Measurements from ENCODE around the gene VASH2.

Gene VASH2

GRCh38 chr1:212966616-212967015 is 16.3 kb downstream of the VASH2 start:
- Histone ChIP-seq H3K27ac (ENCODE audit: low read depth, low read length) (no peak overlapping the region), H3K4me1 (ENCODE audit: control insufficient read depth in 5 of 5, insufficient read depth in 5 of 5, low read length in 5 of 5) (no peaks in the 10 kb centered on the region), H3K36me3 (ENCODE audit: control insufficient read depth in 5 of 5, insufficient read depth in 5 of 5, low read length in 5 of 5) (no peaks in the 10 kb centered on the region), H3K4me3 (ENCODE audit: low read depth in 1 of 5, low read length in 5 of 5) (no peak overlapping the region), H3K9me3 (ENCODE audit: control insufficient read depth in 5 of 5, low read length in 5 of 5) (no peaks in the 10 kb centered on the region), H3K9ac (ENCODE audit: low read length in 5 of 5) (no peak overlapping the region), H3K27me3 (ENCODE audit: control insufficient read depth in 5 of 5, insufficient read depth in 4 of 5, low read length in 5 of 5) (peaks cover 0 to 7% (median 3%) of the 10 kb centered on the region in 5 donors)

- Histone ChIP-seq H3K27ac (ENCODE audit: low read depth, low read length) (no peak overlapping the region), H3K36me3 (ENCODE audit: control insufficient read depth in 5 of 5, insufficient read depth in 5 of 5, low read length in 5 of 5) (no peaks in the 10 kb centered on the region), H3K9ac (ENCODE audit: low read length in 5 of 5) (no peak overlapping the region), H3K4me1 (ENCODE audit: control insufficient read depth in 5 of 5, insufficient read depth in 5 of 5, low read length in 5 of 5) (no peaks in the 10 kb centered on the region), H3K27me3 (ENCODE audit: control insufficient read depth in 5 of 5, insufficient read depth in 4 of 5, low read length in 5 of 5) (peaks cover 0 to 7% (median 3%) of the 10 kb centered on the region in 5 donors), H3K9me3 (ENCODE audit: control insufficient read depth in 5 of 5, low read length in 5 of 5) (no peaks in the 10 kb centered on the region), H3K4me3 (ENCODE audit: low read depth in 1 of 5, low read length in 5 of 5) (no peak overlapping the region)
These were observed 17.5 kb downstream of the VASH2 start for GRCh38 chr1:212967801-212968200.

DNA sequence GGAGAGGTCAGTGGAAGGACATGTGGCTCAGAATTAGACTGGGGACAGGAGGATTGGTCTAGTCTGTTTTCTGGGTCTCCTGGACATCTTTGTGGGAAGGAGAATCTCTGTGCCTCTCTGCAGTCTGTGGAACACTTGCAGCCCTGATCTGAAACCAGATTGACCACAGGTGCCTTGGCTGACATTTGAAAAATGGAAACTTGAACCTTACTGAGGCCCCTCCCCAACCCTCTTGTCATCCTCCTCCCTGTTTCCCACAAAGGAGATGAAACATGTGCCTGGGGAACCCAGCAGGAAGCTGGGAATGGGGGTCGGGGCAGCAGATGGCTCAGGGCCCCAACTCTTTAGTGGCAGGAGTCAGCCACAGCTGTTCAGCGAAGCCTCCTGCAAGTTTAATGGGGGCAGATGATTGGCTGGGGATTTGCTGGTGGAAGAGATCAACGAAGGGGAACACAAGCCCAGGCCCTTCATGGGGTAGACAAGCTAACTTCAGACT is 18.1 kb downstream of the VASH2 start:
- no peak overlapping the region for H3K9ac ChIP-seq (ENCODE audit: low read length in 5 of 5)
- H3K36me3 ChIP-seq (ENCODE audit: control insufficient read depth in 5 of 5, insufficient read depth in 5 of 5, low read length in 5 of 5): no peaks in the 10 kb centered on the region
- H3K9me3 ChIP-seq (ENCODE audit: control insufficient read depth in 5 of 5, low read length in 5 of 5): no peaks in the 10 kb centered on the region
- no peak overlapping the region for H3K4me3 ChIP-seq (ENCODE audit: low read depth in 1 of 5, low read length in 5 of 5)
- H3K27ac ChIP-seq (ENCODE audit: low read depth, low read length): no peak overlapping the region
- H3K27me3 ChIP-seq (ENCODE audit: control insufficient read depth in 5 of 5, insufficient read depth in 4 of 5, low read length in 5 of 5): peaks cover 0 to 7% (median 2%) of the 10 kb centered on the region in 5 donors
- no peaks in the 10 kb centered on the region for H3K4me1 ChIP-seq (ENCODE audit: control insufficient read depth in 5 of 5, insufficient read depth in 5 of 5, low read length in 5 of 5)

- Histone ChIP-seq H3K27me3 (ENCODE audit: control insufficient read depth in 5 of 5, insufficient read depth in 4 of 5, low read length in 5 of 5) (peaks cover 0 to 10% (median 2%) of the 10 kb centered on the region in 5 donors), H3K9me3 (ENCODE audit: control insufficient read depth in 5 of 5, low read length in 5 of 5) (no peaks in the 10 kb centered on the region), H3K36me3 (ENCODE audit: control insufficient read depth in 5 of 5, insufficient read depth in 5 of 5, low read length in 5 of 5) (no peaks in the 10 kb centered on the region), H3K4me1 (ENCODE audit: control insufficient read depth in 5 of 5, insufficient read depth in 5 of 5, low read length in 5 of 5) (no peaks in the 10 kb centered on the region), H3K9ac (ENCODE audit: low read length in 5 of 5) (no peak overlapping the region), H3K4me3 (ENCODE audit: low read depth in 1 of 5, low read length in 5 of 5) (no peak overlapping the region), H3K27ac (ENCODE audit: low read depth, low read length) (no peak overlapping the region)
These were observed 19.7 kb downstream of the VASH2 start for GRCh38 chr1:212970085-212970484.

DNA sequence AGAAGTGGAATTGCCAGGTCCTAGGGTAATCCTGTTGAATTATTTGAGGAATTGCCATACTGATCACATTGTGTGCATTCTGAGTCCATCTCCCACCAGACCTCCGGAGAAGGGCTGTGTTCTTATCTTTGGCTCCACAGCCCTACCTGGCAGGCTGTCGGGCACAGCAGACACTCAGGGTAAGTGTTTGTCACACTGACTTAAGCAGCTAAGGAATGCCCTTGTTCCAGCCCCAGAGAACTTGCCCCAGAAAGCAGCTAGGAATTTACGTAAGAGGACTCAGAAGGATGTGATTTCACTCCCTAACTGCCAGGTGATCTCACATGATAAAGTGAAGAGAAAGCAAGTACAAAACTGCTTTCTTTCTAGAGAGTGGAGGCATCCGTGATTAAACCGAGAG is 21.0 kb downstream of the VASH2 start:
- H3K4me3 ChIP-seq (ENCODE audit: low read depth in 1 of 5, low read length in 5 of 5): no peak overlapping the region
- no peaks in the 10 kb centered on the region for H3K36me3 ChIP-seq (ENCODE audit: control insufficient read depth in 5 of 5, insufficient read depth in 5 of 5, low read length in 5 of 5)
- no peaks in the 10 kb centered on the region for H3K9me3 ChIP-seq (ENCODE audit: control insufficient read depth in 5 of 5, low read length in 5 of 5)
- no peak overlapping the region for H3K27ac ChIP-seq (ENCODE audit: low read depth, low read length)
- H3K27me3 ChIP-seq (ENCODE audit: control insufficient read depth in 5 of 5, insufficient read depth in 4 of 5, low read length in 5 of 5): peaks cover 0 to 9% (median 2%) of the 10 kb centered on the region in 5 donors
- no peaks in the 10 kb centered on the region for H3K4me1 ChIP-seq (ENCODE audit: control insufficient read depth in 5 of 5, insufficient read depth in 5 of 5, low read length in 5 of 5)
- no peak overlapping the region for H3K9ac ChIP-seq (ENCODE audit: low read length in 5 of 5)

DNA sequence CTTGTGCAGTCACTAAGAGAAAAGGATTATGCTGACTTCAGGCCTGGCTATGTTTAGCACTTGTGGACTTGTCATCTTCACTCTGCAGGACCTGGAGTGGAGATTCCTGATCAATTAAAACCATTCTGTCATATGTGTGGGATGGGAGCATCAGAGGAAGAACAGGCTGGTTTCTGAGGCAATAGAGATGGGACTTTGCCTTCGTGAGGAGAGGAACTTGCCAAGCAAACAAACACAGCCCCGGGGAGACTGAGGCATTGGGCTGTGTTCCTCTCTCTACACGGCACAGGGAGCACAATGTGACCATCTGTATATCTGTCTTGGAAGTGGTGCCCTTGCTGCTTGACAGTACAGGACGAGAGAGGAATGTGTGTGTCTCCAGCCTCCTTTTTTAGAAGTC is 23.1 kb downstream of the VASH2 start:
- no peak overlapping the region for H3K27ac ChIP-seq (ENCODE audit: low read depth, low read length)
- no peaks in the 10 kb centered on the region for H3K4me1 ChIP-seq (ENCODE audit: control insufficient read depth in 5 of 5, insufficient read depth in 5 of 5, low read length in 5 of 5)
- no peak overlapping the region for H3K4me3 ChIP-seq (ENCODE audit: low read depth in 1 of 5, low read length in 5 of 5)
- no peaks in the 10 kb centered on the region for H3K36me3 ChIP-seq (ENCODE audit: control insufficient read depth in 5 of 5, insufficient read depth in 5 of 5, low read length in 5 of 5)
- H3K9ac ChIP-seq (ENCODE audit: low read length in 5 of 5): no peak overlapping the region
- peaks cover 0 to 7% (median 2%) of the 10 kb centered on the region in 5 donors for H3K27me3 ChIP-seq (ENCODE audit: control insufficient read depth in 5 of 5, insufficient read depth in 4 of 5, low read length in 5 of 5)
- no peaks in the 10 kb centered on the region for H3K9me3 ChIP-seq (ENCODE audit: control insufficient read depth in 5 of 5, low read length in 5 of 5)

GRCh38 chr1:212973899-212974298 is 23.6 kb downstream of the VASH2 start:
- Histone ChIP-seq H3K9ac (ENCODE audit: low read length in 5 of 5) (no peak overlapping the region), H3K9me3 (ENCODE audit: control insufficient read depth in 5 of 5, low read length in 5 of 5) (no peaks in the 10 kb centered on the region), H3K36me3 (ENCODE audit: control insufficient read depth in 5 of 5, insufficient read depth in 5 of 5, low read length in 5 of 5) (no peaks in the 10 kb centered on the region), H3K27me3 (ENCODE audit: control insufficient read depth in 5 of 5, insufficient read depth in 4 of 5, low read length in 5 of 5) (peaks cover 0 to 7% (median 2%) of the 10 kb centered on the region in 5 donors), H3K4me1 (ENCODE audit: control insufficient read depth in 5 of 5, insufficient read depth in 5 of 5, low read length in 5 of 5) (no peaks in the 10 kb centered on the region), H3K27ac (ENCODE audit: low read depth, low read length) (no peak overlapping the region), H3K4me3 (ENCODE audit: low read depth in 1 of 5, low read length in 5 of 5) (no peak overlapping the region)

DNA sequence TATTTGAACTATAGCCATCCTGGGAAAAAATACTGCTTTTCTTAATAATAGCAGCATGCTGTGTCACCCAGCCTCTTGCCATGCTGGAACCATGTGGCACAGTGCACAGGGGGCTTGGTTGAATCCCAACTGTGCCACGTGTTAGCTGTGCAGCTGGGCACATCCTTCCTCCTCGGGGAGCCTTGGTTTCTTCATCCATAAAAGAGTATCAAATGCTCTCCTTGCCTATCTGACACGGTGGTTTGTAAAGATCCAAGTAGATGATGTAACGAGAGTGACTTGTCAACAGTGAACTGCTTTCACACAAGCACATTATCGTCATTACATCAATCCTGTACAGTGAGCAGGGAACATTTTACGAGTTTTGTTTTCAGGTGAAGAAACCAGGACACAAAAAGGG is 24.4 kb downstream of the VASH2 start:
- Histone ChIP-seq H3K27me3 (ENCODE audit: control insufficient read depth in 5 of 5, insufficient read depth in 4 of 5, low read length in 5 of 5) (peaks cover 0 to 7% (median 2%) of the 10 kb centered on the region in 5 donors), H3K4me3 (ENCODE audit: low read depth in 1 of 5, low read length in 5 of 5) (no peak overlapping the region)

DNA sequence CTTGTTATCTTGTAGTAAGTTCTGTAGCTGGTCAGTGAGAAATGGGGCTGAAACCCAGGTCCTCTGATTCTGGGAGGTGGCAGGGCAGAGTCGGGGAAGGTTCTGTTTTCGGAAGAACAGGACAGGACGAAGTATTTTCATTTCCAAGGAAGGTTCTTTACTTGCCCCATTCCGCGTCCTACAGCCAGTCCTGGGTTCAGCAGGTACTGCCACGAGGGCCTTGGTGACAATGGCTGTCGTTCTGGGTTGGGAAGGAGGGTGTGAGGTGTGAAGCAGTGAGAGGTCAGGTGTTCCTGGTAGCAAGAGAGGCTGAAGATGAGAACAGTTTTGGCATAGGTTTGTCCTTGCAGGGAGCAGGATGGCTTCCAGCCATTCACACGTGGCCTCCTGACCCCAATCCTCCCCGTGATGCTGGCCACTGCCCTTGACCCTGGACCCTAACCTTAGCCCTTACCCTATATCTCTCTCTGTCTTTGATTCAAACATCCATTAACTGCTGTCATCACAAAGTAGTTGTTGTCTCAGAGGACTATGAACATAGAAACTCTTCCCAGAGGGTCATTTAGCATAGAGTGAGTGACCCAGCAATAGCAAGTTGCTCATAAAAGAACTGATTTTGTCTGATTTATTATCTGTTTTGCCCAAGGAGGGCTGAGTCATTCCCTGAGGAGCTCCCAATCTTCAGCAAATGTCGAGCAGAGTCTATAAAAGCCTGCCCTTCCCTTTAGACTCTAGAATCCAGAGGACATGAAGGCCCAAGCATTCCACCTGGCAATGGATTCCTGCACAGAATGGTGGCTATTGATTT is 25.0 kb downstream of the VASH2 start:
- Histone ChIP-seq H3K4me1 (ENCODE audit: control insufficient read depth in 5 of 5, insufficient read depth in 5 of 5, low read length in 5 of 5) (peaks cover 0 to 6% (median 6%) of the 10 kb centered on the region in 5 donors), H3K4me3 (ENCODE audit: low read depth in 1 of 5, low read length in 5 of 5) (no peak overlapping the region), H3K9me3 (ENCODE audit: control insufficient read depth in 5 of 5, low read length in 5 of 5) (no peaks in the 10 kb centered on the region), H3K36me3 (ENCODE audit: control insufficient read depth in 5 of 5, insufficient read depth in 5 of 5, low read length in 5 of 5) (no peaks in the 10 kb centered on the region), H3K27ac (ENCODE audit: low read depth, low read length) (no peak overlapping the region), H3K9ac (ENCODE audit: low read length in 5 of 5) (no peak overlapping the region), H3K27me3 (ENCODE audit: control insufficient read depth in 5 of 5, insufficient read depth in 4 of 5, low read length in 5 of 5) (peaks cover 0 to 4% (median 0%) of the 10 kb centered on the region in 5 donors)

More for the DNA sequence above, 24.4 kb downstream of the VASH2 start:
- no peaks in the 10 kb centered on the region for H3K9me3 ChIP-seq (ENCODE audit: control insufficient read depth in 5 of 5, low read length in 5 of 5)
- no peak overlapping the region for H3K27ac ChIP-seq (ENCODE audit: low read depth, low read length)
- H3K9ac ChIP-seq (ENCODE audit: low read length in 5 of 5): no peak overlapping the region
- H3K4me1 ChIP-seq (ENCODE audit: control insufficient read depth in 5 of 5, insufficient read depth in 5 of 5, low read length in 5 of 5): peaks cover 0 to under 1% (median 0%) of the 10 kb centered on the region in 5 donors
- H3K36me3 ChIP-seq (ENCODE audit: control insufficient read depth in 5 of 5, insufficient read depth in 5 of 5, low read length in 5 of 5): no peaks in the 10 kb centered on the region

- Histone ChIP-seq H3K9me3 (ENCODE audit: control insufficient read depth in 5 of 5, low read length in 5 of 5) (no peaks in the 10 kb centered on the region), H3K4me1 (ENCODE audit: control insufficient read depth in 5 of 5, insufficient read depth in 5 of 5, low read length in 5 of 5) (peaks cover 0 to 13% (median 6%) of the 10 kb centered on the region in 5 donors), H3K9ac (ENCODE audit: low read length in 5 of 5) (no peak overlapping the region), H3K4me3 (ENCODE audit: low read depth in 1 of 5, low read length in 5 of 5) (no peak overlapping the region), H3K36me3 (ENCODE audit: control insufficient read depth in 5 of 5, insufficient read depth in 5 of 5, low read length in 5 of 5) (no peaks in the 10 kb centered on the region), H3K27me3 (ENCODE audit: control insufficient read depth in 5 of 5, insufficient read depth in 4 of 5, low read length in 5 of 5) (peaks cover 0 to 2% (median 0%) of the 10 kb centered on the region in 5 donors), H3K27ac (ENCODE audit: low read depth, low read length) (no peak overlapping the region)
These were observed 26.2 kb downstream of the VASH2 start for GRCh38 chr1:212976586-212976985.

Measured in subcutaneous abdominal adipose tissue (tissue), 5 donors.